Measurements from ENCODE around the gene RGMB.

DNA sequence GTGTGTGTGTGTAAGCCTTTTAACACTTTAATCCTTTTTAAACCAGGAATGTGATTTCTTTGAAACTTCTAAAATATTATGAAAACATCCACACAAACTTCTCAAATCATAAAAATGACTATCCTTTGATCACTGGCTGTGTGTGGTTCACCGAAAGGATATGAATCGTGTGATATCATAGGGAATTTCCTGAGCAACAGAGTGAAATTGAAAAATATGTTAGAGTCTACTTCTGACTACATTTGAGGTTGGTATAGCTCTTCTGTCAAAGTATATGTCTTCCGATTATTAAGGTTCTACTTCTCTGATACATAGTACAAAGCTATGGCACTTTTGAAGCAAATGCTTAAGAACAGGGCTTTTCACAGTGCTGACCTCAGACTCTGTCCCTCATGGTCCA, 40.3 kb downstream of the RGMB start:
- TF ChIP-seq CTCF (optimal IDR thresholded peaks at IDR 0.05 in 1 of 3, IDR thresholded peaks at IDR 0.05 in 1 of 3, conservative IDR thresholded peaks at IDR 0.05 in 1 of 3; ENCODE audit: extremely low read depth in 1 of 3, insufficient read depth in 2 of 3, low read length in 3 of 3) (no peak), EZH2 (IDR thresholded peaks at IDR 0.05; ENCODE audit: low read length) (no peak)

All from keratinocyte (primary cell).